SK-N-SH (cell line): ENCODE data around the gene USH1G. TPM values are rescaled to one million over a fixed set of nuclear protein-coding genes. Genes with fewer than 3 reads are reported as not detected.

Experiments used
- CTCF ChIA-PET: fragments of 300-600, 350-600 bp; formaldehyde crosslinking; extraction: SDS; loops from one replicate; lab custom pipeline; 2021; lab: Yijun Ruan, JAX
- POLR2A ChIA-PET: fragments of 350-600 bp; sonication (Branson Sonifier 250); formaldehyde crosslinking; extraction: SDS; loops from one replicate; lab custom pipeline; 2020; ENCODE audit warnings: antibody characterized with exemption, inconsistent platforms; lab: Yijun Ruan, JAX
- DNase-seq: peaks from one replicate; pipeline ENCODE4 v3.0.0; 2012
- H2AFZ ChIP-seq: fragments of 200-600 bp; sonication (generic); 2 replicates; pipeline ENCODE4 v1.8.1; 2016; ENCODE audit warnings: antibody characterized with exemption, mild to moderate bottlenecking, low read depth
- H3F3A ChIP-seq: fragments of 200-600 bp; sonication (generic); replicated peaks from 2 replicates; pipeline ENCODE3; 2016; ENCODE audit warnings: antibody characterized with exemption, mild to moderate bottlenecking; ENCODE audit not compliant: insufficient read depth
- H3K27ac ChIP-seq, 2 experiments: fragments of 200-500 bp in 1 of 2; fragments of 200-600 bp in 1 of 2; sonication (Bioruptor generic) in 1 of 2; sonication (generic), shearing (Covaris generic) in 1 of 2; 2 replicates each; pipeline versions ENCODE4 v1.5.1 to v1.6.1; 2014 to 2016; ENCODE audit warnings: low read depth in 2 of 2, inconsistent platforms in 1 of 2, low read length in 1 of 2, mild to moderate bottlenecking in 1 of 2, mixed read lengths in 1 of 2
- H3K27me3 ChIP-seq: fragments of 200-600 bp; sonication (generic), shearing (Covaris generic); 2 replicates; pipeline ENCODE4 v1.6.1; 2016; ENCODE audit warnings: mixed run types; ENCODE audit not compliant: insufficient read depth
- H3K36me3 ChIP-seq, 2 experiments: fragments of 200-500 bp in 1 of 2; fragments of 200-600 bp in 1 of 2; sonication (Bioruptor generic) in 1 of 2; sonication (generic) in 1 of 2; replicated peaks in 1 of 2; 2 replicates each; pipeline versions ENCODE3 to v1.5.1; 2014 to 2016; ENCODE audit warnings: low read length in 1 of 2, mild to moderate bottlenecking in 1 of 2; ENCODE audit not compliant: insufficient read depth in 2 of 2, control insufficient read depth in 1 of 2
- H3K4me1 ChIP-seq, 2 experiments: fragments of 200-500 bp in 1 of 2; fragments of 200-600 bp in 1 of 2; sonication (Bioruptor generic) in 1 of 2; sonication (generic), shearing (Covaris generic) in 1 of 2; 2 replicates each; pipeline versions ENCODE4 v1.5.1 to v1.6.1; 2014 to 2016; ENCODE audit warnings: low read depth in 1 of 2, low read length in 1 of 2, mixed run types in 1 of 2; ENCODE audit not compliant: insufficient read depth in 2 of 2, control insufficient read depth in 1 of 2
- H3K4me2 ChIP-seq: fragments of 200-600 bp; sonication (generic), shearing (Covaris generic); 2 replicates; pipeline ENCODE4 v1.6.1; 2017; ENCODE audit warnings: mixed run types
- H3K4me3 ChIP-seq, 2 experiments: fragments of 200-500 bp in 1 of 2; fragments of 200-600 bp in 1 of 2; sonication (Bioruptor generic) in 1 of 2; sonication (generic), shearing (Covaris generic) in 1 of 2; 2 replicates each; pipeline versions ENCODE4 v1.5.1 to v1.8.1; 2014 to 2016; ENCODE audit warnings: low read depth in 2 of 2, inconsistent platforms in 1 of 2, low read length in 1 of 2, mild to moderate bottlenecking in 1 of 2, mixed read lengths in 1 of 2, moderate library complexity in 1 of 2
- H3K79me2 ChIP-seq: fragments of 200-600 bp; sonication (generic); 2 replicates; pipeline ENCODE4 v1.8.1; 2017; ENCODE audit warnings: mild to moderate bottlenecking; ENCODE audit not compliant: insufficient read depth
- H3K9ac ChIP-seq: fragments of 200-600 bp; sonication (generic); 2 replicates; pipeline ENCODE4 v1.6.1; 2017; ENCODE audit warnings: mixed run types
- H3K9me2 ChIP-seq: fragments of 200-600 bp; sonication (generic); 2 replicates; pipeline ENCODE4 v1.6.1; 2017; ENCODE audit warnings: mixed run types
- H3K9me3 ChIP-seq: fragments of 200-600 bp; sonication (generic); 2 replicates; pipeline ENCODE4 v1.6.1; 2017; ENCODE audit warnings: mixed run types, mild to moderate bottlenecking, moderate library complexity
- H4K20me1 ChIP-seq: fragments of 200-600 bp; sonication (generic); 2 replicates; pipeline ENCODE4 v1.6.1; 2017; ENCODE audit warnings: mild to moderate bottlenecking, mixed run types; ENCODE audit not compliant: insufficient read depth
- CTCF ChIP-seq: fragments of 200-600 bp; sonication (generic); IDR thresholded peaks from 2 replicates; pipeline ENCODE4 v1.6.1; 2017; ENCODE audit warnings: antibody characterized with exemption, mild to moderate bottlenecking, moderate library complexity
- ELF1 ChIP-seq: IDR thresholded peaks from 2 replicates; pipeline ENCODE4 v1.4.0; 2012
- FOXJ3 ChIP-seq: sonication (generic); formaldehyde crosslinking; IDR thresholded peaks from 2 replicates; pipeline ENCODE4 v1.5.1; 2020; ENCODE audit warnings: mild to moderate bottlenecking, missing genetic modification reagents
- FOXM1 ChIP-seq: IDR thresholded peaks from 2 replicates; pipeline ENCODE4 v1.4.0; 2012; ENCODE audit warnings: low read depth, mild to moderate bottlenecking
- GABPA ChIP-seq: IDR thresholded peaks from 2 replicates; pipeline ENCODE4 v1.4.0; 2012; ENCODE audit warnings: low read depth, mild to moderate bottlenecking
- MAX ChIP-seq: IDR thresholded peaks from 2 replicates; pipeline ENCODE4 v1.4.0; 2012; ENCODE audit warnings: low read depth
- MXI1 ChIP-seq: IDR thresholded peaks from 2 replicates; pipeline ENCODE4 v1.6.1; 2012; ENCODE audit warnings: mild to moderate bottlenecking, low read depth, low read length, improper control_type of control experiment
- NRF1 ChIP-seq: IDR thresholded peaks from 2 replicates; pipeline ENCODE4 v1.6.1; 2012; ENCODE audit warnings: low read depth, mild to moderate bottlenecking, low read length
- PBX3 ChIP-seq: IDR thresholded peaks from 2 replicates; pipeline ENCODE4; 2012
- RAD21 ChIP-seq: IDR thresholded peaks from 2 replicates; pipeline ENCODE4 v1.6.1; 2012; ENCODE audit warnings: mild to moderate bottlenecking, low read length
- REST ChIP-seq: IDR thresholded peaks from 2 replicates; pipeline ENCODE4 v1.6.1; 2012; ENCODE audit warnings: mild to moderate bottlenecking, low read depth, low read length, moderate library complexity
- TCF12 ChIP-seq: IDR thresholded peaks from 2 replicates; pipeline ENCODE4 v1.4.0; 2012
- TEAD4 ChIP-seq: IDR thresholded peaks from 2 replicates; pipeline ENCODE4 v1.4.0; 2012; ENCODE audit warnings: mild to moderate bottlenecking, borderline replicate concordance; ENCODE audit not compliant: insufficient read depth
- USF2 ChIP-seq: fragments of 150-350 bp; IDR thresholded peaks from 2 replicates; pipeline ENCODE4 v1.6.1; 2017; ENCODE audit warnings: antibody characterized with exemption, low read length, low read depth, borderline replicate concordance
- WGBS: methylation state at CpG from one replicate; pipeline ENCODE4 v1.1.6; 2017; ENCODE audit warnings: low lambda C conversion rate; 5-methylcytosine and 5-hydroxymethylcytosine counted together
- polyA plus RNA-seq, 3 experiments: library from polyadenylated mRNA; depleted of rRNA; stranded (reverse); fragments of >200 nt; gene quantifications; 2 replicates each; pipeline ENCODE4 v1.2.3, GENCODE V29; 2012

USH1G gene
- polyA plus RNA-seq, 1 of the 3 experiments (the other 2 are of a cell fraction), result not detected

GRCh38 chr17:74875977-74876593 is 47.0 kb downstream of the USH1G start:
- H3F3A ChIP-seq, result no peaks in the 10 kb centered on the region
- TF ChIP-seq TCF12 (no peak), PBX3 (no peak), NRF1 (no peak), CTCF (no peak), MXI1 (no peak), RAD21 (no peak), FOXJ3 (CRISPR knock-in tag) (no peak), FOXM1 (no peak), USF2 (no peak)
- TF ChIP-seq, all 33 proteins: peak for 0
- no peaks in the 10 kb centered on the region for H3K27me3 ChIP-seq
- H3K79me2 ChIP-seq, result peaks cover 13% of the 10 kb centered on the region
- H3K4me2 ChIP-seq, result no peak overlapping the region
- H3K27ac ChIP-seq, result no peak overlapping the region
- no peak overlapping the region for H2AFZ ChIP-seq
- no peak for DNase-seq
- 69% methylated on average over 6 of the region's 6 CpGs for WGBS
- H3K36me3 ChIP-seq, result peaks cover 0 to 2% of the 10 kb centered on the region in 2 experiments
- H4K20me1 ChIP-seq, result no peaks in the 10 kb centered on the region
- H3K4me3 ChIP-seq, result no peak overlapping the region
- no peaks in the 10 kb centered on the region for H3K9me3 ChIP-seq
- no peaks in the 10 kb centered on the region for H3K9me2 ChIP-seq
- ChIA-PET POLR2A (no interaction called here), CTCF (interaction anchor here (47.7 kb wide), 1 partner anchor 58 kb away, joined by 3869 read pairs; the partner anchor contains the start of genes GRIN2C and NAT9)
- no peak overlapping the region for H3K9ac ChIP-seq
- H3K4me1 ChIP-seq, result peaks cover 9 to 19% of the 10 kb centered on the region in 2 experiments; a peak in 3 of 4 replicates

GRCh38 chr17:74875155-74875976 is 47.7 kb downstream of the USH1G start:
- Histone ChIP-seq H4K20me1 (no peaks in the 10 kb centered on the region), H3K79me2 (peaks cover 15% of the 10 kb centered on the region), H3K9ac (no peak overlapping the region), H3K9me2 (no peaks in the 10 kb centered on the region), H3K4me1 (peaks cover 12 to 19% of the 10 kb centered on the region in 2 experiments; a peak in 3 of 4 replicates), H3K27ac (no peak overlapping the region), H3K36me3 (peaks cover 0 to 2% of the 10 kb centered on the region in 2 experiments), H3F3A (no peaks in the 10 kb centered on the region), H3K9me3 (no peaks in the 10 kb centered on the region), H3K27me3 (no peaks in the 10 kb centered on the region), H3K4me3 (no peak overlapping the region), H3K4me2 (no peak overlapping the region), H2AFZ (no peak overlapping the region)
- ChIA-PET CTCF (interaction anchor here (47.7 kb wide), 1 partner anchor 57 kb away, joined by 3869 read pairs; the partner anchor contains the start of genes GRIN2C and NAT9), POLR2A (no interaction called here)
- WGBS, result 67% methylated on average over 5 of the region's 5 CpGs
- TF ChIP-seq MAX, result no peak
- no peak for TF ChIP-seq REST
- no peak for TF ChIP-seq GABPA
- no peak for TF ChIP-seq ELF1
- no peak for TF ChIP-seq RAD21
- no peak for TF ChIP-seq TEAD4
- DNase-seq, result no peak
